ENCODE measurements around the gene EYA2. TPM values are rescaled to one million over a fixed set of nuclear protein-coding genes. Genes with fewer than 3 reads are reported as not detected.

Gene EYA2
- total RNA-seq, 1 experiment from 2014 or later: 0.33 TPM

- POLR2A ChIA-PET (ENCODE audit: unreplicated experiment): interaction anchor here (0.7 kb wide), 1 partner anchor 1496 kb away, joined by 5 read pairs; no protein-coding TSS in a partner anchor
- CTCF ChIA-PET: no interaction called here
- intact Hi-C loops (cut with micrococcal nuclease): no loop called here
Measured at GRCh38 chr20:46973766-46974165, 79.1 kb downstream of the EYA2 start.

GRCh38 chr20:46974669-46975434, 80.2 kb downstream of the EYA2 start:
- no peaks in the 10 kb centered on the region for H3F3A ChIP-seq (ENCODE audit: low read length, unreplicated experiment)
- H3K36me3 ChIP-seq (ENCODE audit: low read depth, low read length): no peaks in the 10 kb centered on the region
- H3K79me2 ChIP-seq (ENCODE audit: low read length): no peaks in the 10 kb centered on the region
- DNase-seq (no peak), ATAC-seq (no peak)
- H3K4me1 ChIP-seq (ENCODE audit: insufficient read depth, low read length): 0 out of 2 replicates have a peak, but pooled peaks cover 4% of the 10 kb centered on the region
- intact Hi-C loops (cut with micrococcal nuclease): no loop called here
- no peak overlapping the region for H2AFZ ChIP-seq (ENCODE audit: low read length)
- H3K9me3 ChIP-seq (ENCODE audit: low read length): no peaks in the 10 kb centered on the region
- ChIA-PET CTCF (no interaction called here), POLR2A (ENCODE audit: unreplicated experiment) (no interaction called here)
- H3K9me2 ChIP-seq (replicated peaks; ENCODE audit: low read length): no peaks in the 10 kb centered on the region
- H3K27me3 ChIP-seq (ENCODE audit: low read length): peaks cover 36% of the 10 kb centered on the region; the same call in 1 of the 2 replicates
- H3K4me3 ChIP-seq (ENCODE audit: low read length): no peak overlapping the region
- H3K27ac ChIP-seq (ENCODE audit: low read length): no peak overlapping the region
- H3K4me2 ChIP-seq (ENCODE audit: low read length): no peak overlapping the region
- no peak overlapping the region for H3K9ac ChIP-seq (ENCODE audit: low read length)
- no TSS peak for BruUV-seq (replicated peaks)
- TF ChIP-seq EZH2phosphoT487 (IDR thresholded peaks at IDR 0.05; ENCODE audit: borderline replicate concordance, low read length) (no peak), EZH2 (IDR thresholded peaks at IDR 0.05; ENCODE audit: low read length, unreplicated experiment) (no peak), CTCF (conservative IDR thresholded peaks at IDR 0.05; ENCODE audit: low read depth, low read length) (no peak)
- no peaks in the 10 kb centered on the region for H4K20me1 ChIP-seq (ENCODE audit: low read length)

More at GRCh38 chr20:46973766-46974165, 79.1 kb downstream of the EYA2 start:
- Histone ChIP-seq H3K27ac (ENCODE audit: low read length) (no peak overlapping the region), H3K27me3 (ENCODE audit: low read length) (peaks cover 29% of the 10 kb centered on the region; the same call in 1 of the 2 replicates), H4K20me1 (ENCODE audit: low read length) (no peaks in the 10 kb centered on the region), H2AFZ (ENCODE audit: low read length) (no peak overlapping the region), H3K9ac (ENCODE audit: low read length) (no peak overlapping the region), H3K4me1 (ENCODE audit: insufficient read depth, low read length) (0 out of 2 replicates have a peak, but pooled peaks cover 4% of the 10 kb centered on the region), H3K4me3 (ENCODE audit: low read length) (no peak overlapping the region), H3K79me2 (ENCODE audit: low read length) (no peaks in the 10 kb centered on the region), H3K36me3 (ENCODE audit: low read depth, low read length) (no peaks in the 10 kb centered on the region), H3F3A (ENCODE audit: low read length, unreplicated experiment) (no peaks in the 10 kb centered on the region), H3K9me2 (replicated peaks; ENCODE audit: low read length) (no peaks in the 10 kb centered on the region), H3K4me2 (ENCODE audit: low read length) (no peak overlapping the region), H3K9me3 (ENCODE audit: low read length) (no peaks in the 10 kb centered on the region)
- no peak for DNase-seq
- TF ChIP-seq CTCF (conservative IDR thresholded peaks at IDR 0.05; ENCODE audit: low read depth, low read length) (no peak), EZH2 (IDR thresholded peaks at IDR 0.05; ENCODE audit: low read length, unreplicated experiment) (no peak), EZH2phosphoT487 (IDR thresholded peaks at IDR 0.05; ENCODE audit: borderline replicate concordance, low read length) (no peak)
- no TSS peak for BruUV-seq (replicated peaks)
- ATAC-seq: no peak

- Histone ChIP-seq H3K4me1 (ENCODE audit: insufficient read depth, low read length) (0 out of 2 replicates have a peak, but pooled peaks cover 2% of the 10 kb centered on the region), H3K4me3 (ENCODE audit: low read length) (no peak overlapping the region), H3K9me2 (replicated peaks; ENCODE audit: low read length) (no peaks in the 10 kb centered on the region), H3K36me3 (ENCODE audit: low read depth, low read length) (no peaks in the 10 kb centered on the region), H3K27me3 (ENCODE audit: low read length) (peaks cover 45% of the 10 kb centered on the region; the same call in 1 of the 2 replicates), H3K4me2 (ENCODE audit: low read length) (no peak overlapping the region), H2AFZ (ENCODE audit: low read length) (no peak overlapping the region), H3K9me3 (ENCODE audit: low read length) (no peaks in the 10 kb centered on the region), H3F3A (ENCODE audit: low read length, unreplicated experiment) (no peaks in the 10 kb centered on the region), H3K79me2 (ENCODE audit: low read length) (no peaks in the 10 kb centered on the region), H3K9ac (ENCODE audit: low read length) (no peak overlapping the region), H3K27ac (ENCODE audit: low read length) (no peak overlapping the region), H4K20me1 (ENCODE audit: low read length) (no peaks in the 10 kb centered on the region)
- TF ChIP-seq EZH2phosphoT487 (IDR thresholded peaks at IDR 0.05; ENCODE audit: borderline replicate concordance, low read length) (no peak), EZH2 (IDR thresholded peaks at IDR 0.05; ENCODE audit: low read length, unreplicated experiment) (no peak), CTCF (conservative IDR thresholded peaks at IDR 0.05; ENCODE audit: low read depth, low read length) (no peak)
- DNase-seq (no peak), ATAC-seq (no peak)
- BruUV-seq (replicated peaks): no TSS peak
- ChIA-PET CTCF (no interaction called here), POLR2A (ENCODE audit: unreplicated experiment) (no interaction called here)
- intact Hi-C loops (cut with micrococcal nuclease): no loop called here
Measured at GRCh38 chr20:46975976-46976375, 81.3 kb downstream of the EYA2 start.
